Diencephalon (tissue), 1 donor: Measurements from ENCODE around the gene RNF152. TPM values are rescaled to one million over a fixed set of nuclear protein-coding genes. Genes with fewer than 3 reads are reported as not detected.

ENCODE experiments used
- total RNA-seq: library from RNA; depleted of rRNA; stranded (reverse); fragments of >200 nt; gene quantifications from one replicate; pipeline ENCODE4 v1.2.3, GENCODE V29; 2014

Gene RNF152, protein sequence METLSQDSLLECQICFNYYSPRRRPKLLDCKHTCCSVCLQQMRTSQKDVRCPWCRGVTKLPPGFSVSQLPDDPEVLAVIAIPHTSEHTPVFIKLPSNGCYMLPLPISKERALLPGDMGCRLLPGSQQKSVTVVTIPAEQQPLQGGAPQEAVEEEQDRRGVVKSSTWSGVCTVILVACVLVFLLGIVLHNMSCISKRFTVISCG
- total RNA-seq: 144 TPM

DNA sequence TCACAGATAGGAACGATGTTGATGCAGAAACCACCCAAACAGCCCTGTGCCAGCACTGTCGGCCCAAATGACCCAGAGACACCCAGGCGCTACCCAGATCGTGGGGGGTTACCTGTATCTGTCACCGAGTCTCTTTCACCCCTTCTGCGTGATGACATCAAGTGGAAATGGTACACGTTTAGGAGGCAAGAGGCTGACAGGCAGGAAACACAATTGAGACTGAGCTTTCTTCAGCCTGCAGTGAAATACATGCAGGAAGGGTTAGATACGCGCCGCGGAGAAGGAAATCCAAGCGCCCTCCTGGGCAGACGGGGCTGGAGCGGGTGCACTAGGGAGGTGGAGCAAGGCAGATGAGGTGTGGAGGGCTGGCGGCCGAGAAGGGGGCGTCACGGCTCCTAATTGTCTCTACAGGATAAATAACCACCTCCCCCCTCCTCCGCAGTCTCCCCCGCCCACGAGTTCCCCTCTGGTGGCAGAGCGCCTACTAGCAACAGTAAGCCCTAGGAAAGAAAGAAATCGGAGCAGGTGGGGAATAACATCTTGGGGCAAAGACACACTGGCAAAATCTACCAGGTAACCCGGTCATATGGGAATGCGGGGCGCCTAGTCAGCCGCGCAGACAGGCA is at the start of gene RNF152:
TSS of gene RNF152 (minus strand) at position 325 of the 626 bp plus-strand sequence. CDS start 76,544 bp downstream, outside the sequence.

